GM19240 (cell line): ENCODE data around the gene SARDH.
"Not testable (repeated sequence)": the region's sequence is repeated elsewhere in the genome, so short reads cannot be mapped to it uniquely, and the experiment has no call there.

Source experiments
- DNase-seq: peaks from one replicate; pipeline ENCODE4 v3.0.0; 2011; ENCODE audit warnings: low spot score; ENCODE audit not compliant: insufficient read length

The SARDH gene

GRCh38 chr9:133686642-133687575 lies 51.2 kb downstream of the SARDH start:
- DNase-seq: no peak

- DNase-seq: no peak
Observed at GRCh38 chr9:133685653-133686609, 52.2 kb downstream of the SARDH start.

- no peak for DNase-seq
Observed at GRCh38 chr9:133684936-133685361, 53.2 kb downstream of the SARDH start.

- DNase-seq: no peak
Observed at GRCh38 chr9:133684121-133684935, 53.8 kb downstream of the SARDH start.

GRCh38 chr9:133683586-133684120 lies 54.5 kb downstream of the SARDH start:
- DNase-seq: no peak

- DNase-seq: no peak
Observed at GRCh38 chr9:133682818-133683585, 55.1 kb downstream of the SARDH start.

GRCh38 chr9:133681658-133682306 lies 56.4 kb downstream of the SARDH start:
- no peak for DNase-seq

- DNase-seq: no peak
Observed at GRCh38 chr9:133680976-133681657, 57.0 kb downstream of the SARDH start.

GRCh38 chr9:133680250-133680975 lies 57.7 kb downstream of the SARDH start:
- no peak for DNase-seq

- no peak for DNase-seq
Observed at GRCh38 chr9:133679466-133680061, 58.6 kb downstream of the SARDH start.

- DNase-seq: no peak
Observed at GRCh38 chr9:133679056-133679455, 59.1 kb downstream of the SARDH start.

GRCh38 chr9:133677126-133678010 lies 60.8 kb downstream of the SARDH start:
- no peak for DNase-seq

- no peak for DNase-seq
Observed at GRCh38 chr9:133676450-133676849, 61.7 kb downstream of the SARDH start.

- DNase-seq: not testable (repeated sequence)
Observed at GRCh38 chr9:133675796-133676195, 62.4 kb downstream of the SARDH start.

GRCh38 chr9:133674091-133674490 lies 64.1 kb downstream of the SARDH start:
- DNase-seq: no peak

- no peak for DNase-seq
Observed at GRCh38 chr9:133673258-133673655, 64.9 kb downstream of the SARDH start.
